Activated T-cell treated with anti-CD3 and anti-CD28 coated beads for 4 hours (primary cell): ENCODE results near the gene YWHAQ.

Experiments used
- DNase-seq: peaks from one replicate; pipeline ENCODE4 v3.0.0-alpha.2; 2020

Gene YWHAQ

DNA sequence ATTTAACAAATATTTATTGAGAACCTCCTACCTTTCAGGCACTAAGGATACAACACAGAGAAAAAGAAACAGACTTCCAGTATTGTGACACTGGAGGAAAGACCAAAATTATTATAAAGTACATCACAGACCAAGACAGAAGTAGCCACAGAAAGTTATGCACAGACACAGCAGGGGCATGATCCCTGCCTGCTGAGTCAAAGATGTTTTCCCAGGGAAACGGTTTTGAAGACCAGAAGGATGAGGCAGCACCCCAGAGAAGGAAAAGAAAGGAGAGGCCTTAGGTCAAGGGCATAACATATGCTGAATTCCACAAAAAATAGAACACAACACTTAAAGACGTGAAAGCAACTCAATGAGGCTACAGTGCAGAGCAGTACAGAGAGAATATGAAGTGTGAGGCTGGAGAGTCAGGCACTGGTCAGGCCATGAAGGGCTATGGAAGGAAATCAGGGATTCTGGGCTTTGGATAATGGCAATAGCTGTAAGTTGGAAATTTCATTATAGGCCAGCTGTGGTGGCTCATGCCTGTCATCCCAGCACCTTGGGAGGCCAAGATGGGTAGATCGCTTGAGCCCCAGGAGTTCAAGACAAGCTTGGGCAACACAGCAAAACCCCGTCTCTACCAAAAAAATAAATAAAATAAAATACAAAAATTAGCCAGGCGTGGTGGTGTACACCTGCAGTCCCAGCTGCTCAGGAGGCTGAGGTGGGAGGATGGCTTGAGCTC lies 83.4 kb downstream of the YWHAQ start:
- DNase-seq, result no peak

DNA sequence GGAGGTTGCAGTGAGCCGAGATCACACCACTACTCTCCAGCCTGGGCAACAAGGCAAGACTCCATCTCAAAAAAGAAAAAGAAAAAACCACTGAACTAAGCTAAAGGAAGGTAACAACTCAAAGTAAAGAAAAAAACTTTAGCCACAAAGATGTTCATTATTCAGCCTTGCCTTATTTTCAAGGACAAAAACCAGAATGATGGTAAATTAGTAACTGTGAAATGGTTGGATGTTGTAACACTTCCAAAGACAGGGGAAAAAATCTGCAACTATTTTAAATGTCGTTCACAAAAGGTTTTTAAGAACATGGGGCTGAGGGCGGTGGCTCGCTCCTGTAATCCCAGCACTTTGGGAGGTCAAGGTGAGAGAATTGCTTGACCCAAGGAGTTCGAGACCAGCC lies 85.3 kb downstream of the YWHAQ start:
- DNase-seq, result no peak

- DNase-seq, result no peak
These were observed 87.2 kb downstream of the YWHAQ start for GRCh38 chr2:9543557-9543956.

GRCh38 chr2:9539531-9539930 lies 91.3 kb downstream of the YWHAQ start:
- DNase-seq, result no peak

DNA sequence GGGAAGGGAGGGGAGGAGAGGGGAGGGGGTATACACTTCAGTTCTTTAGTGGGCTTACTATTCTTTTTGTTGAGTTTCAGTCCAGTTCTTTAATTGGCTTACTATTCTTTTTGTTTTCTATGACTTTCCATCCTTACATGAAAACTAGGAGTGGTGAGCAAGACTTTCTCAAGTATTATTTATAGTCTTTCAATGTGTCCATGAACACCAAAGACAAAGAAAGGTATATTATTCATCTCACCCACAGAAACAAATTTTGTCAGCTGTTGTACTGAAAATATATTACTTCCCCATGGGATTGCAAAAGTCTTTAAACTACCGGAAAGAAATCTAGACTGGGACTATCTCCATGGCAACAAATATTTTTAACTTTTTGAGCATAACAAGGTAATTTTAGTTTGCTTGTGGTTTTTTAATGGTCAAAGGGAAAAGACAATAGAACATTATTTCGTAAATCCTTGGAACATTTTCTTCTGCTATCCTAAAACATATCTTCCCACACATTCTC lies 92.7 kb downstream of the YWHAQ start:
- no peak for DNase-seq

GRCh38 chr2:9536504-9536903 lies 94.3 kb downstream of the YWHAQ start:
- DNase-seq, result no peak

DNA sequence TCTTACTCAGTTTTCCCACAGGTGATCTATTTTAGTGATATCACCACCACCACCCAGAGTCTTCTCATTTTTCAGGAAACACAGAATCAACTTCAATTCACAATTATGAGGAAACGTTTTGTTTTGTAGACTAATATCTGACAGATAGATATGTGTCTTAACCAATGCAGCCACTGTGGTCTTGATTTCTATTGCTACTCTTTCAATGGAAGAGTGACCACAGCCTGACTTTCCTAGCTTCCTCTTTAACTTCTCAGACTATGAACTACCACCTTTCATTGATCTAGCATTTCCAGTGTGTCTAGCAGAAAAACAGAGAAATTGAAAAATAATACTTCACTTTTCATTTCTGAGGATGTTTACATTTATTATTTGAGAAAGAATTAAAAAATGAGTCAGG lies 95.6 kb downstream of the YWHAQ start:
- DNase-seq, result no peak
